PFSK-1 (cell line): ENCODE results near the gene CIDEC.

Experiments
- FOXP2 ChIP-seq: optimal IDR thresholded peaks from 2 replicates; pipeline ENCODE3; 2011; ENCODE audit warnings: borderline replicate concordance, control low read depth, inconsistent platforms; ENCODE audit not compliant: insufficient read depth; ENCODE audit errors: extremely low read length, extremely low read depth
- POLR2AphosphoS5 ChIP-seq: IDR thresholded peaks from 2 replicates; pipeline ENCODE4 v1.6.1; 2012; ENCODE audit warnings: low read depth, mild to moderate bottlenecking, control low read depth, low read length, moderate library complexity
- REST ChIP-seq, 2 experiments: IDR thresholded peaks; 2 replicates each; pipeline versions ENCODE4 v1.6.1 to v1.8.0; 2011 to 2012; ENCODE audit warnings: low read depth in 2 of 2, low read length in 2 of 2, control low read depth in 1 of 2, inconsistent platforms in 1 of 2, mild to moderate bottlenecking in 1 of 2, moderate library complexity in 1 of 2; ENCODE audit not compliant: insufficient read depth in 1 of 2
- SIN3A ChIP-seq: IDR thresholded peaks from 2 replicates; pipeline ENCODE4 v1.6.1; 2012; ENCODE audit warnings: mild to moderate bottlenecking, low read length, moderate library complexity, borderline replicate concordance; ENCODE audit not compliant: insufficient read depth
- TAF1 ChIP-seq: IDR thresholded peaks from 2 replicates; pipeline ENCODE4 v1.6.1; 2012; ENCODE audit warnings: low read length, control low read depth, borderline replicate concordance; ENCODE audit not compliant: insufficient read depth

Gene CIDEC

GRCh38 chr3:9833078-9833477, 47.0 kb downstream of the CIDEC start:
- TF ChIP-seq SIN3A = no peak
- no peak for TF ChIP-seq FOXP2
- no peak for TF ChIP-seq TAF1
- TF ChIP-seq REST (IDR thresholded peaks at IDR 0.05; ENCODE audit: insufficient read depth in 1 of 2, low read depth in 2 of 2, low read length in 2 of 2) = no peak
- no peak for TF ChIP-seq POLR2AphosphoS5

- TF ChIP-seq REST (IDR thresholded peaks at IDR 0.05; ENCODE audit: insufficient read depth in 1 of 2, low read depth in 2 of 2, low read length in 2 of 2) = no peak
- TF ChIP-seq TAF1 = no peak
- no peak for TF ChIP-seq POLR2AphosphoS5
- TF ChIP-seq FOXP2 = no peak
- no peak for TF ChIP-seq SIN3A
Measured at GRCh38 chr3:9831253-9831652, 48.8 kb downstream of the CIDEC start.

GRCh38 chr3:9828801-9829755, 51.0 kb downstream of the CIDEC start:
- TF ChIP-seq TAF1 (no peak), SIN3A (no peak), REST (IDR thresholded peaks at IDR 0.05; ENCODE audit: insufficient read depth in 1 of 2, low read depth in 2 of 2, low read length in 2 of 2) (no peak), FOXP2 (no peak), POLR2AphosphoS5 (no peak)

- no peak for TF ChIP-seq REST (IDR thresholded peaks at IDR 0.05; ENCODE audit: insufficient read depth in 1 of 2, low read depth in 2 of 2, low read length in 2 of 2)
Measured at GRCh38 chr3:9826815-9827573, 53.1 kb downstream of the CIDEC start.

GRCh38 chr3:9825451-9826040, 54.5 kb downstream of the CIDEC start:
- no peak for TF ChIP-seq TAF1
- TF ChIP-seq REST (IDR thresholded peaks at IDR 0.05; ENCODE audit: insufficient read depth in 1 of 2, low read depth in 2 of 2, low read length in 2 of 2) = no peak
- TF ChIP-seq POLR2AphosphoS5 = no peak
- no peak for TF ChIP-seq SIN3A
- no peak for TF ChIP-seq FOXP2
